GM21723 (cell line): Measurements from ENCODE around the gene ACTN3.
A peak's percentile ranks its signal among the peaks of the same experiment; 100 is the strongest.
"Not testable (repeated sequence)": the region's sequence is repeated elsewhere in the genome, so short reads cannot be mapped to it uniquely, and the experiment has no call there.

Experiments used
- ATAC-seq: cut with Tn5 transposase; IDR thresholded peaks from one replicate; pipeline ENCODE4 v1.9.1; 2021; ENCODE audit warnings: mild to moderate bottlenecking, moderate library complexity; ENCODE audit not compliant: unreplicated experiment

The ACTN3 gene

DNA sequence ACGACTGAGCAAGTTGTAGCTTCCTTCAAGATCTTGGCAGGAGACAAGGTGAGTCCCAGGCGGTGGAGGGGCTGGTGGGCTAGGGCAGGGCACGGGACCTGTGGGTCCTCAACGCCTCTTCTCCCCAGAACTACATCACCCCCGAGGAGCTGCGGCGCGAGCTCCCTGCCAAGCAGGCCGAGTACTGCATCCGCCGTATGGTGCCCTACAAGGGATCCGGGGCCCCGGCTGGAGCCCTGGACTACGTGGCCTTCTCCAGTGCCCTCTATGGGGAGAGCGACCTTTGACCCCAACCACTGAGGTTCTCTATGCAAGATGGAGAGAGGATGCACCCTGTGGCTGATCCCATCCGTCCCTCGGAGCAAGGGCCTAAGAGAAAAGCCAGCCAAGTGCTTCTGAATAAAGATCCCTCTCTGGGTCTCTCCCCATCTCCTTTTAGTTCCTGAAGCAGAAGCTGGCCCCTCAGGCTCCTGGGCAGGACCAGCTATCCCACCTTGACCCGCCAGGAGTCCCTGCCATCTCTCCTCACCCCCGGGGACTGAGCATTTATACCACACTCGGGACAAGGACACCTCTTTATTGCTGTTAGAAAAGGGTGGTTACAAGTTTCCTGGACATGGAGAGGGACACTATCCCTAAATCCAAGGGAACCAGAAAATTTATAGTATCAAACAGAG lies 16.3 kb downstream of the ACTN3 start:
- ATAC-seq = no peak

DNA sequence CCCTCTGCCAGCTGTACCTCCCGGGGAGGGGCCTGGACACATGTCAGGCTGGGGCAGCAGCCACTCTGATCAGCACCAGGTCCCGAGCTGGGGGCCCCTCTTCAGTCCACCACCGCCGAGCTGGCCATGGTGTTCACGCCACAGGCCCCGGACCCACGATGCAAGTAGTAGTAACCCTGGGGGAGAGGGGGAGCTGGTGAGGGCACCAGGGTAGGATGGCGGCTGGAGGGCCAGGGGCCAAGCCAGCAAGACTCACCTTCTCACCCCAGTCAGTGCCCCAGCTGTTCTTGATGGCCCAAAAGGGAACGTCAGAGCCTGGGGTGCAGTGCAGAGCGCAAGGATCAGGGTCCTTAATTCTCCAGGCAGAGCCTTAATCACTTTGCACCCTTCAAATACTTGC lies 17.1 kb downstream of the ACTN3 start:
- ATAC-seq = no peak

DNA sequence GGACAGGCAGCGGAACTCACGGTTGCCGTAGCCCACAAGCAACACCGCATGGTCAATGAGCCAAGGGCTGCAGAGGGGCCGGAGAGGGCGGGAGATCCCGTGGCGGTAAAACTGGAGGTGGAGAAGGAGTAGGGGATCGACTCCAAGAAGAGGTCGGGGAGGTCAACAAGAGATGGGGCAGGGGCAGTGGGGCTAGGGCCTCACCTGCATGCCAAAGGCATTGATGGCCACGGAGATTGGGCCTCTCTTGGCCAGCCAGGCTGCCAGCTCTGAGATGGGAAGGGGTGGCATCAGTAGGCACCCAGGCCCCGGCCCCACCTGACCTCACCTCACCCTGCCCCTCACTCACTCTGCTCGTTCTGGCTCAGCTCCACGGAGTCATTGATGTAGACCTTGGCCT lies 17.8 kb downstream of the ACTN3 start:
- ATAC-seq = no peak

DNA sequence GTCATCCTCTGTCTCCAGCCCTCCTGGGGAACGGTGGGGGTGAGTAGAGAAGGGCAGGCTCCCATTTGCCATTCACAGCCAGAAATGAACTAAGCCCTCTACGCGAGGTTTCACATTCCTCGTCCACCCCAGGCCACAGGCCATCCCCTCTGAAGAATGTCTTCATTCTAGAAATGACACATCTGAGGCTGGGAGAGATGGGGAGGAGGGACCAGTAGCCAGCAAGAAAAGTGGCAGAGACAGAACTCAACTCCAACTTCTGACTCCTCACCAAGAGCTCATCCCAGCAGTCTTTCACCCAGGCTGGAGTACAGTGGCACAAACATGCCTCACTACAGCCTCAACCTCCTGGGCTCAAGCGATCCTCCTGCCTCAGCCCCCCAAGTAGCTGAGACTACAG lies 18.3 kb downstream of the ACTN3 start:
- ATAC-seq = no peak

DNA sequence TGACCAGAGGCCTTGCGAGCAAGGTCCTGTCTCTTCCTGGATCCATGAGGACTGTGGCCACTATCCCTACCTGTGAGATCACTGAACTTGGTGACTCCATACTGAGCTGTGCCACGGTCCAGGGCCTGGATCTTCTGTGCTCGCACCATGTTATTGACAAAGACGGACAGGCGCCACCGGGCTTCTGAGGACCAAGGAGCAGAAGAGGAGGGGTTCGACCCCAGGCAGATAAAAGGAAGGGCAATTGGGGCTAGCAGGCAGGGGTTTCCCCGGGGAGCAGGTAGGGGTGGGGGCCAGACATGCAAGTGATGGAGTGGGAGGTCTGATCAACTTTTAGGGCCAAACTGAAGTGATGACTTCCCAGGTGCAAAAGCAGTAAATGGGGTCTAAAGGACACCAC lies 19.5 kb downstream of the ACTN3 start:
- ATAC-seq = no peak

DNA sequence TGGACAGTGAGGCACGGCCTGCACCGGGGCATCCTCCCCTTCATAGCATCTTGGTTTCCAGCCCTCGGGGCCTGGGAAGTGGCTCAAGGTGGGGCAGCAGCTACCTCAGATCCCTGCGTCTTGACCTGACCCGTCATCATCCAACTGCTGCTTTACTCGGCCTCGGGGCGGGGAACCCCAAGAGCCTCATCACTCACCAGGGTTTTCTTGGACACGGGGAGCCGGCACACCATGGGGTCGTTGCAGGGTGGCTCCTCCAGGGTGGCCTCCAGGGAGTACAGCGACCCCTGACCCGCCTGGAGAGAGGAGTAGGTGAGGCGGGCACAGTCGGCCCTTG lies 21.1 kb downstream of the ACTN3 start:
- ATAC-seq = no peak

DNA sequence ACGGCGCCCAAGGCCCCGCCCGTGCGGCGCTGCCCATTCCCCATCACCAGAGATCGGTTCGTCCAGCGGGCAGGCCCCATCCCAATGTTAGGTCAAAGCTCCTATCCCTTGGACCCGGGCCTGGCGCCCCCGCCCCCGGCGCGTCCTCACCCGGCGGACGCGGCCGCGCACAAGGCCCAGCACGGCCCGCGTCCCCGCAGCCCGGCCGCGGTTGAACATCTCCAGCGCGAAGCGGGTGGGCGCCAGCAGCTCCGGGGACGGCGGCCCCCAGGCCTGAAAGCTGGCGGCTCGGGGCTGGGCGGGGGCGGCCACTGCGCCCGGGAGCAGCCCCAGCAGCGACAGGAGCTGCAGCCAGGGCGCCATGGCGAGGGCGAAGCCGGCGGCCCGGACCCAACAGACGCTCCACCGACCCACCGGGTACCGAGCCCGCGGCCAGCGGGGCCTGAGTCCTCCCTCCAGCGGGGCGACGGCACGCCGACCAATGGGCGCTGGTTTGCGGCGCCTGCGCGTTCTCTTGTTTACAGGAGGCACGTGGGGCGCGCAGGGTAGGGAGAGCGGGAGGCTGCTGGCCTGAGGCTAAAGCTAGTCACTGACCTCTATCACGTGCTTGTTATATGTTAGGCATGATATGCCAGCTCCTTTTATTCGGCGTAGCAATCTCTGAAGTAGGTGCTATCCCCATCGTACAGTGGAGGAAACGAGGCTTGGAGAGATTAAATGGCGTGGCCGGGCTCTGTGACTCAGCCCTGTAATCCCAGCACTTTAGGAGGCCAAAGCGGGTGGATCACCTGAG lies 21.6 kb downstream of the ACTN3 start, which contains the start of gene CTSF:
TSS of gene CTSF (minus strand) at position 483 of the 793 bp plus-strand sequence. CDS start at position 363, 120 bp downstream.
- ATAC-seq = no peak

DNA sequence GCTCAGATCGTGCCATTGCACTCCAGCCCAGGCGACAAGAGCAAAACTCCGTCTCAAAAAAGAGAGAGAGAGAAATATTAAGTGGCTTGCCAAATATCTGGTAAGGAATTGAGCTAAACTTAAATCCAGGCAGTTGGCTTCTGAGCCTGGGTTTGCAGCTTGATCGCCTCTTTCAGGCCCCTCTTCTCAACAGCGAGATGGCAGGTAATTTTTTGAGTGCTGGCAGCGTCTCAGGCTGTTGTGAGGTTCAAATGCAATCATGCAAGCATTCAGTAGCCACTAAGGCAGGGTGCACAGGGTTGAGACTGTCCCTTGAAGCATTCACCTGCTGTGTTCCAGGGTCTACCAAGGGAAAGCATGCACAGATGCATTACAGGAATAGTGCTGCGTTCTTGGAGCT lies 22.4 kb downstream of the ACTN3 start:
- no peak for ATAC-seq

DNA sequence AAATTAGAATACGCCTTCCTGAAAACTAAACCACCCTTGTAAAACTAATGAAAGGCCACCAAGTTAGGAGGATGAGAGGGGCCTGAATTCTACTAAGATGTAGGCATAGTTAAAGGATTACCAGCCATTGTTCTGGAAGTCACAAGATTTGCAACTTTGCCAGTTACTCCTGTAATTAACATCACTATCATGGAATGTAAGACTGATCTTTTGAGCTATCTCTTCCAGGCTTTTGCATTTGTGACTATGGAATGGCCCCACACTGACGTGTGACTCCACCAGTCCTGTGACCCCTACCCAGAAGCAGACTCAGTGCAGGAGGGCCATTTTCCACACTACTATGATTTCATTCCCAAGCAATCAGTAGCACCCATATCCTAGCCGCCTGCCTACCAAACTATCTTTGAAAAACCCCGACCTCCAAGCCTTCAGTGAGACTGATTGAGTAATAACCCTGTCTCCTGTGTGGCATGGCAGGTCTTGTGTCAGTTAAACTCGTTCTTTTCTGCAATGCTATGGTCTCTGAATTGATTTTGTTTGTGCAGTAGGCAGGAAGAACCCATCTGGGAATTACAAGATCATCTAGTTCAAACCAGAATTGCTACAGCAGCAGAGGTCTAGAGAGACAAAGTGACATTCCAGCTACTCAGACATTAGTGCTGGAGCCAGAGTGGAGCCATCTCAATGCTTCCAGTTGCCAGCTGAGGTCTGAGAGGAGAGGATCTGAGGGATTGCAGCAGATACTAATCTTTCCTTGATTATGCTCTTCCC lies 23.6 kb downstream of the ACTN3 start:
- no peak for ATAC-seq

DNA sequence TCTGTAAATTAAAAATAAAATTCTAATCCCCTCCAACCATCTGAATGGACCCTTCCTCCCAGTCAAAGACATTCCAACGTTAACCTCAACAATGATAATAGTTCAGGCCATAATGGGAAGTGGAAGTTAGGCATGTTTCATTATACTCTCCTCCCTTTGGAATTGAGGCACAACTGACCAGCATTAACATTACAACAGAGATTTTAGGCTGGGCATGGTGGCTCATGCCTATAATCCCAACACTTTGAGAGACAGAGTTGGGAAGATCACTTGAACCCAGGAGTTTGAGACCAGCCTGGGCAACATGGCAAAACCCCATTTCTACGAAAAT lies 24.1 kb downstream of the ACTN3 start:
- no peak for ATAC-seq

DNA sequence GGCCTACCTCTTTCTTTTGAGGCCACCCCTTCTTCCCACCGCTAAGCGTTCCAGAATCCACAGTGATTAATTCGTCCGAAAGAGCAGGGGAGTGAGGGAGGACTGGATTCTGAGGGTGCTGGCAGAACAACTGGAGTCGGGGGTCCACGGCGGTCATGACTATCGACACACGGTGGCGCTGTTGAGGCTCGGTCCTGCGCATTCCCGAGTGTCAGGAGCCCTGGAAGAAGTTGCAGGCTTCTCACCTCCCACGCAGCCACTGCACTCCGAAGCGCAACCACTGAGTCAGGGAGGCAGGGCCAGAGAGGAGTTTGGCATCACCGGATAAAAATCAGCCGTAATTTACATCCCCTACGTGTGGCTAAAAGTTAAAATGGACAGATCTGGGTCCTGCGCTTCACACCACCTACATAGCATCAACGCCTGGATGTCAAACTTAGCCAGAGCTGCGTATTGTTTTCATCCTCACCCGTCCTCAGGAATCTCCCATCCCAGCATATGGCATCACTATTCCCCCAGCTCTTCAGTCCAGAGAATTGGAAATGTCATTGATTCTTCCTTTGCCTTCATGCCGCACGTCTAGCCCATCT lies 32.4 kb downstream of the ACTN3 start:
- no peak for ATAC-seq

DNA sequence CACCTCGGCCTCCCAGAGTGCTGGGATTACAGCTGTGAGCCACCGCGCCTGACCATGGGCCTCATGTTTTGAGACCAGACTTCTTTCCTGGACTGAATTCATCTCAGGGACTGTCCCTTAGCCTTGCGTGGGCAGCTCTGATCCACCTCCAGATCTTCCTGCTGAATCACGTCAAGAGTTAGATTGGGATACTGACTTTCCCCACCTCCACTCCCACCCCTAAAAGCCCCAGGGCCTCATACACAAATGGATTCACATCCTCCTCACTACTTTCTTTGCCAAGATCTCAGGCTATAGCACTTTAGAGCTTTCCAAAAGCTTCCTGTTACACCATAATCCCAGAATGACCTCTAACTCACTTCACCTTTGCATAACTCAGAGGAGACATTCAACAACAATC lies 34.1 kb downstream of the ACTN3 start:
- no peak for ATAC-seq

DNA sequence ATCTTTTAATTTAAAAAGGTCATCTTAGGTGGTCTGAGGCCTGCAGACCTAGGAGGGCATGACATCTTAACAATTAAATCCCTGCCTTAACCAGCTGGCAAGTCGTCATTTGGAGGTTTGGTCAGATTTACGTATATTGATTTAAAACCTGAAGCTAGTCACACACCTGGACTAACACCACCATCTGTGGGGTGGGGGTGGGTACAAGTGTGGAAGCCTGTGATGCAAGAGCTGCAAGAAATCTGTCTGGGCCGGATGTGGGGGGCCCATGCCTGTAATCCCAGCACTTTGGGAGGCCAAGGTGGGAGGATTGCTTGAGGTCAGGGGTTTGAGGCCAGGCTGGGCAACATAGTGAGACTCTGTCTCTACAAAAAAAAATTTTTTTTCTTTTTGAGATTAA lies 34.6 kb downstream of the ACTN3 start:
- no peak for ATAC-seq

DNA sequence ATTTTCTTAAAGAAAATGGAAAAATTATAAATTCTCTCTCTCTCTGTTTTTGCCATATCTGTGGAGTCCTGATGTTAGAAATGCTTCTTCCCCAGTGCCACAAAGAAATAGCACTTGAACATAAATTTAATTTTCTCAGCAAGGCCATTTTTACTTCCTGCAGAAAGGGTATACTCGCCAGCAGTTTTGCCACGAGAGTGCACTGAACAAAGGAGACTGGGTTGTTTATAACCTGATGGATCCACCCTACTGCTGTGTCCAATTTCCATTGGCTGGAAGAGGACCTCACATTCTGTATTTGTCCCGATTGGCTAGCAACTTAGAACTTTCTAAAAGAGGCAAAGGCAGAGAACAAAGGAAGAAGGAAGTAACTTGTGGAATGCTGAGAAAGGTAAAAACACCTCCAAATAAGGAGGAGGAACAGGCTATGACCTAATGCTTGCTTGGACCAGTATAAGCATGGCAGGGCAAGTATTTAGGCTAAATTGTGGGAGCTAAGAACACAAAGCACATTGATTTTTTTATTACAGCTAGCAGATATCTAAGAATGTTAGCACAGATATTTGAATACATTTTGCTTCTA lies 36.0 kb downstream of the ACTN3 start:
- ATAC-seq = not testable (repeated sequence)

DNA sequence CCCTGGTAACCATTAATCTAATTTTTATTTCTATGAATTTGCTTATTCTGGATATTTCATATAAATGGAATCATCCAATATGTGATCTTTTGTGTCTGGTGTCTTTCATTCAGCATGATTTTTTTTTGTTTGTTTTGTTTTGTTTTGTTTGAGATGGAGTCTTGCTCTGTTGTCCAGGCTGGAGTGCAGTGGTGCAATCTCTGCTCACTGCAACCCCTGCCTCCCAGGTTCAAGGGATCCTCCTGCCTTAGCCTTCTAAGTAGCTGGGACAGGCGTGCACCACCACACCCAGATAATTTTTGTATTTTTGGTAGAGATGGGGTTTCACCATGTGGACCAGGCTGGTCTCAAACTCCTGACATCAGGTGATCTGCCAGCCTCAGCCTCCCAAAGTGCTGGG lies 38.7 kb downstream of the ACTN3 start:
- not testable (repeated sequence) for ATAC-seq

DNA sequence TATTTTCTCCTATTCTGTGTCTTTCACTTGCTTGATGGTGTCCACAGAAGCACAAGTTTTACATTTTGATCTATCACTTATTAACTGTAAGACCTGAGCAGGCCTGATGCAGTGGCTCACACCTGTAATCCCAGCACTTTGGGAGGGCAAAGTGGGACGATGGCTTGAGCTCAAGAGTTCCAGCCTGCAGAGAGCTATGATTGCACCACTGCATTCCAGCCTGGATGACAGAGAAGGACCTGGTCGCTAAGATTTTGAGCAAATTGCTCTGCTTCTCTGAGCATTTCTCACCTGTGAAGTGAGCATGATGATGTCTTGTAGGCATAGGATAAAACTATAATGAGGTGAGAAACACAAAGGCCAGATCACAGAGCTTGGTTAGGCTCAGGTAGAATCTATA lies 39.4 kb downstream of the ACTN3 start:
- no peak for ATAC-seq

DNA sequence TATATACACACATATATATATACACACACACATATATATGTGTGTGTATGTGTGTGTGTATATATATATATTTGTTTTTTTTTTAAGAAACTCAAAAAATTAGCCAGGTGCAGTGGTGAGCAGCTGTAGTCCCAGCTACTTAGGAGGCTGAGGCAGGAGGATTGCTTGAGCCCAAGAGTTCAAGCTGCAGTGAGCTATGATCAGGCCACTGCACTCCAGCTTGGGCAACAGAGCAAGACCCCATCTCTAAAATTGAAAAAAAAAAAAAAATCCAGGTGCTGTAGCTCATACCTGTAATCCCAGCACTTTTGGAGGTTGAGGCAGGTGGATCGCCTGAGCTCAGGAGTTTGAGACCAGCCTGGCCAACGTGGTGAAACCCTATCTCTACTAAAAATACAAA lies 42.6 kb downstream of the ACTN3 start:
- not testable (repeated sequence) for ATAC-seq

DNA sequence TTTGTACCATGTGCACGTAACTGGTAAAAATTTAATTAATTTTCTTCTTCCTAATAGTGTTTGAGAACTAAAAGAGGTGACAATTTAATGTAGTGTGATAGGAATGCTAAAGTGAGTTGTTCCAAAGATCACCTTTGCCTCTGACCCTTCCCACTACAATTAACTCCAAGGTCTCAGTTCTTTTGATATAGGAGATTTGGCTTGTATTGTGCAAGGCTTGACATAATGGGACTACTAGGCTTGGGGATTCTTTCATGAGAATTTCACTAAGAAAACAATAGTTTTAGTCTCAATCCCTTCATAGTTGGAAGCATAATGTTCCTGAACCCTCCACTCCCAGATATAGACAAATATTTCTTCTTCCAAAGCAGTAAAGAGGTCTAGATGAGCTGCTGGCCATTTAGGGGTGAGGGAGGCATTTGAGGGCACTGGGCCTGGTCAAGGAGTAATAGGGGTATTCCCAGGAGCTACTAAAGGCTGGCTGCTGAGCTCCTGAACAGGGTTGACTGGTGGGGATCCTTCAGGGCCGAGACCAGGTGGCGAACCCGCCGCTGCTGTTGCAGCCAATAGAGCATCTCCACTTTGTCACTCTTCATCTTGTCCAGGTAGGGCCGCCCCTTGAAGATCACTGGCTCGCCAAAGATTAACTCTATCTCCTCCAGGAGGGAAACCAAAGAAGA lies 43.4 kb downstream of the ACTN3 start:
- no peak for ATAC-seq

DNA sequence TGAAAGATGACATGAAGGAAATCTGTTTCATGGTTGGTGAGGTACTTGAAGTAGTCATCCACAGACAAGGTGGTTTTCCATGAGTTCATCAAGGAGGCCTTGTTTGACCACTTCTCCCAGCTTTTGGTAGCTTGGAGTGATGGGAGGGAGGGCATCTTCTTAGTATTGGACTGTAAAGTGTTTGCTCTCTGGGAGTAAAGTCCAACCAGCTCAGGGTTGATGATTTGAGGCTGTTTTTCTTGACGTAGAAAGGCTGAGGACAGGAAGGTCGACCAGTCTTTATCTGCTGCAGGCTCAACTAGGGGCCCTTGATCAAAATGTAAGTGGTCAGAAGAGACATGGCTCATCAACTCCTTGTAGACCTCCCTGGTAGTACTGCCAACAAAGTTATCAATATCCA lies 44.5 kb downstream of the ACTN3 start:
- ATAC-seq = no peak

DNA sequence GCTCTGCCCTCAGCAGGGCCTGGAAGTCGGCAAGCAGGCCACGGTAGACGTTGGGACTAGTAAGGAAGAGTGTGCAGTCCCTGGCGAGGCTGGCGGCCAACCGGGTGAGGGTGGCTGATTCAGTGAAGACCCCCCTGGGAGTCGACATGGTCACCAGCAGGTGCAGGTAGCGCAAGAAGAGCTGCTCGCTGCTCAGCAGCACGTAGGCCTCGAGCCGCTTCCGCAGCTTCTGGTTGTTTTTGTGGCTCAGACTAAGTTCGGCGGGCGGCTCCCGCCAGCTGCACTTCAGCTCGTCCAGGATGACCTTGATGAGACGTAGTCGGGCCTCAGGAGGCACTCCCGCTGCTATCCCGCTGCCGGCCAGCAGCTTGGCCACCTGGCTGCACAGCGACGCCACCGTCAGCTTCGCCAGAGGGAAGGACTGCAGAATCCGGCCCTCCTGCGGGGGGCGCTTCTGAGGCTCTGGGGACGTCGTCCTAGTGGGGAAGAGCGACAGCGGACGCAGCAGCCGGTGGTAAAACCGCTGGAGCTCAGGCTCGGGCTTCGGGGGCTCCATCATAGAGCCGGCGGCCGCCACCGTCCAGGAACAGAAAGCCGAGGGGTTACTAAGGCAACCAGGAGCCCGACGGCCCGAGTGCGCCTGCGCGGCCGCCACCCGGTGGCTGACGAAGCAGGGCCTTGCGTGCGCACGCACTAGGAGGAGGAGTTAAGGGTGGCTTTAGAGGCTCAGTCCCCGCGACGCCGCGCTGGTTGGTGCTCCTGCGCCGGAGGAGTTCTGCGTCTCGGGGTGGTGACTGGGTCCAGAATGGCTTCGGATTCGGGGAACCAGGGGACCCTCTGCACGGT lies 46.0 kb downstream of the ACTN3 start, which contains the start of the genes CCDC87 and CCS:
TSS of gene CCDC87 (minus strand) at position 607 of the 846 bp plus-strand sequence. CDS start at position 559, 48 bp downstream.
TSS of gene CCS (plus strand) at position 729 of the 846 bp plus-strand sequence. CDS start at position 806, 77 bp downstream.
- ATAC-seq = peak; percentile 81
